B cell (primary cell): ENCODE results near the gene MTF2. TPM values are rescaled to one million over a fixed set of nuclear protein-coding genes. Genes with fewer than 3 reads are reported as not detected.

Experiments used
- ATAC-seq: fragments of 200-7000 bp; cut with Tn5 transposase; one replicate; pipeline ENCODE4 v1.10.0; 2021; ENCODE audit warnings: low read depth, mild to moderate bottlenecking, moderate number of reproducible peaks, moderate library complexity
- CTCF ChIA-PET: fragments of 350-600 bp; sonication (Branson Sonifier 250); formaldehyde crosslinking; loops from one replicate; lab custom pipeline; 2021; ENCODE audit warnings: antibody characterized with exemption, inconsistent platforms; lab: Charles Lee
- POLR2A ChIA-PET: fragments of 350-600 bp; sonication (Branson Sonifier 250); formaldehyde crosslinking; loops from one replicate; lab custom pipeline; 2021; ENCODE audit warnings: antibody characterized with exemption; lab: Charles Lee
- DNase-seq: peaks from one replicate; pipeline ENCODE4 v3.0.0; 2013
- H2AFZ ChIP-seq: 2 replicates; pipeline ENCODE4 v1.6.1; 2012; ENCODE audit warnings: mild to moderate bottlenecking, low read depth, low read length; ENCODE audit not compliant: insufficient read depth, poor library complexity, severe bottlenecking
- H3K27ac ChIP-seq, 2 donors: 1 replicate in 1 of 2; 2 replicates in 1 of 2; pipeline ENCODE4 v1.5.1; 2012 to 2013; ENCODE audit warnings: low read length in 2 of 2, mild to moderate bottlenecking in 2 of 2, moderate library complexity in 1 of 2
- H3K27me3 ChIP-seq, 4 experiments: fragments of 200-600 bp in 1 of 4; sonication (generic) in 1 of 4; replicated peaks in 1 of 4; 1 replicate in 2 of 4; 2 replicates in 2 of 4; pipeline versions ENCODE4 v1.6.1 to v1.7.0; 2013 to 2016; ENCODE audit warnings: low read length in 3 of 4, mild to moderate bottlenecking in 2 of 4, mixed read lengths in 1 of 4, moderate library complexity in 1 of 4; ENCODE audit not compliant: insufficient read depth in 4 of 4, control insufficient read depth in 3 of 4; ENCODE audit errors: control extremely low read depth in 1 of 4
- H3K36me3 ChIP-seq, 2 experiments: replicated peaks in 1 of 2; 1 replicate in 1 of 2; 2 replicates in 1 of 2; pipeline versions ENCODE4 v1.6.1 to v1.7.1; 2013; ENCODE audit warnings: low read length in 1 of 2; ENCODE audit not compliant: insufficient read depth in 2 of 2, control insufficient read depth in 1 of 2; ENCODE audit errors: control extremely low read depth in 1 of 2, extremely low read depth in 1 of 2
- H3K4me1 ChIP-seq, 2 donors: fragments of 200-600 bp in 1 of 2; sonication (generic) in 1 of 2; 1 replicate in 1 of 2; 2 replicates in 1 of 2; pipeline versions ENCODE4 v1.5.1 to v1.6.1; 2013 to 2017; ENCODE audit warnings: low read length in 2 of 2; ENCODE audit not compliant: control insufficient read depth in 2 of 2, insufficient read depth in 2 of 2
- H3K4me2 ChIP-seq: replicated peaks from 2 replicates; pipeline ENCODE3; 2012; ENCODE audit warnings: mild to moderate bottlenecking, low read depth, low read length; ENCODE audit not compliant: poor library complexity, severe bottlenecking
- H3K4me3 ChIP-seq, 5 experiments: fragments of 200-600 bp in 1 of 5; sonication (generic) in 1 of 5; 1 replicate in 3 of 5; 2 replicates in 2 of 5; pipeline versions ENCODE4 v1.5.1 to v1.7.0; 2011 to 2016; ENCODE audit warnings: low read length in 4 of 5, mild to moderate bottlenecking in 4 of 5, low read depth in 2 of 5, control low read depth in 1 of 5, moderate library complexity in 1 of 5; ENCODE audit not compliant: insufficient read depth in 1 of 5; ENCODE audit errors: control extremely low read depth in 1 of 5, extremely low read depth in 1 of 5
- H3K79me2 ChIP-seq: fragments of 200-600 bp; sonication (generic); one replicate; pipeline ENCODE4 v1.6.0; 2016; ENCODE audit warnings: low read length; ENCODE audit not compliant: control insufficient read depth, insufficient read depth
- H3K9ac ChIP-seq: fragments of 200-600 bp; sonication (generic); 2 replicates; pipeline ENCODE4 v1.6.1; 2017; ENCODE audit warnings: mild to moderate bottlenecking, low read length, moderate library complexity
- H3K9me3 ChIP-seq, 3 donors: one replicate each; pipeline versions ENCODE4 v1.6.1 to v1.7.1; 2013; ENCODE audit warnings: low read length in 2 of 3; ENCODE audit not compliant: control insufficient read depth in 2 of 3, insufficient read depth in 1 of 3; ENCODE audit errors: control extremely low read depth in 1 of 3
- H4K20me1 ChIP-seq: 2 replicates; pipeline ENCODE4 v1.6.0; 2012; ENCODE audit warnings: mild to moderate bottlenecking, low read length; ENCODE audit not compliant: insufficient read depth, control insufficient read depth, poor library complexity, severe bottlenecking
- H3K27ac Mint-ChIP-seq: one replicate; pipeline ENCODE4 v1.8.0; 2021; ENCODE audit warnings: mixed read lengths
- H3K27me3 Mint-ChIP-seq: one replicate; pipeline ENCODE4 v1.8.0; 2021; ENCODE audit warnings: mixed read lengths
- H3K4me1 Mint-ChIP-seq: one replicate; pipeline ENCODE4 v1.8.0; 2021; ENCODE audit warnings: mixed read lengths
- H3K4me3 Mint-ChIP-seq: one replicate; pipeline ENCODE4 v1.8.0; 2021; ENCODE audit warnings: mixed read lengths
- H3K9me3 Mint-ChIP-seq: one replicate; pipeline ENCODE4 v1.8.0; 2022; ENCODE audit warnings: mixed read lengths; ENCODE audit not compliant: insufficient read depth
- CTCF ChIP-seq: fragments of 200-600 bp; IDR thresholded peaks from one replicate; pipeline ENCODE4 v1.8.0; 2022; ENCODE audit warnings: antibody characterized with exemption, mild to moderate bottlenecking
- EZH2 ChIP-seq: IDR thresholded peaks from 2 replicates; pipeline ENCODE4 v1.6.1; 2012; ENCODE audit warnings: borderline replicate concordance, low read depth, mild to moderate bottlenecking, moderate library complexity, low read length; ENCODE audit not compliant: insufficient read depth, poor library complexity, severe bottlenecking
- WGBS: methylation state at CpG from one replicate; pipeline ENCODE4 v1.1.5; 2013; ENCODE audit warnings: missing lambda C conversion rate; ENCODE audit not compliant: insufficient coverage; 5-methylcytosine and 5-hydroxymethylcytosine counted together
- intact Hi-C: fragments of 100-400 bp; cut with micrococcal nuclease; formaldehyde crosslinking; loops from one replicate; pipeline ENCODE4 v1.10.0; 2022
- polyA plus RNA-seq: library from polyadenylated mRNA; depleted of rRNA; stranded (reverse); fragments of >200 nt; gene quantifications from 2 replicates; pipeline ENCODE4 v1.2.3, GENCODE V29; 2012
- total RNA-seq, 2 donors: library from RNA; stranded (reverse); fragments of 120-200 nt in 1 of 2; gene quantifications; 1 replicate in 1 of 2; 2 replicates in 1 of 2; pipeline versions ENCODE4 v1.2.3 to v1.2.4, GENCODE V29; 2013 to 2022

Gene MTF2
- total and polyA plus RNA-seq, 2 donors (not counting 1 experiment from before 2014, with no cell fraction given), result 19.5 to 68.6 TPM

GRCh38 chr1:93155335-93155734, 76.3 kb downstream of the MTF2 start:
- Histone ChIP-seq H2AFZ (no peak overlapping the region), H3K4me3 (no peak overlapping the region), H3K9me3 (no peaks in the 10 kb centered on the region), H3K27ac (peak overlapping the region in 1 of 2 donors; percentile 52), H3K27me3 (no peaks in the 10 kb centered on the region), H3K79me2 (peaks cover 3% of the 10 kb centered on the region), H3K4me2 (no peak overlapping the region), H3K9ac (no peak overlapping the region), H4K20me1 (peaks cover 14% of the 10 kb centered on the region), H3K4me1 (no peaks in the 10 kb centered on the region), H3K36me3 (peaks cover 18 to 74% of the 10 kb centered on the region in 2 experiments)
- Mint-ChIP-seq H3K4me1 (peaks cover 1% of the 10 kb centered on the region), H3K27ac (no peak overlapping the region), H3K4me3 (no peak overlapping the region), H3K9me3 (no peaks in the 10 kb centered on the region), H3K27me3 (no peaks in the 10 kb centered on the region)
- POLR2A ChIA-PET, result interaction anchor here (0.6 kb wide), 2 partner anchors 8 to 310 kb away, joined by 3 to 4 read pairs; no protein-coding TSS in a partner anchor
- no CpG with 5 or more reads among the region's 3 CpGs for WGBS
- TF ChIP-seq CTCF (no peak), EZH2 (no peak)
- DNase-seq, result no peak
- no peak for ATAC-seq
- CTCF ChIA-PET, result interaction anchor here (1.4 kb wide), 1 partner anchor 149 kb away, joined by 4 read pairs; no protein-coding TSS in a partner anchor
- intact Hi-C loops, result no loop called here

DNA sequence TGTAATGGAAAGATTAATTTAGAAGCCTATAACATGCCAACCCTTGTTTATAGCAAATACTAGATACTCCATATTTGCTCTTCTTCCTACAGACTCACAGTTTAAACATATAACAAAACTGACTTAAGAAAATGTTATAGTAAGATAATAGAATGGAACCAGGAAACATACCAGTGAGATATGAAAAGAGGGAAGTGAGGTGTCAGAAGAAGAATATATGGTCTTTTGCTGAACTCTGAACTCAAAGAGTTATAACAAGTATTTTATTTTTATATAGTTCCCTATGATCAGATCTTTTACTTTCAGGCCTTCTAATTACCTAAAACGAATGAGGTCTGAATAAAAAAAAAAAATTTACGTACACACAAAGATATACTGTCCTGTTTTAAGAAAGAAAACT, 80.3 kb downstream of the MTF2 start:
- no peak for ATAC-seq

More for the DNA sequence above, 80.3 kb downstream of the MTF2 start:
- peaks cover 40% of the 10 kb centered on the region for H4K20me1 ChIP-seq
- H3K9me3 Mint-ChIP-seq, result no peaks in the 10 kb centered on the region
- intact Hi-C loops, result no loop called here
- H3K79me2 ChIP-seq, result peaks cover 31% of the 10 kb centered on the region
- H3K4me1 ChIP-seq, result no peaks in the 10 kb centered on the region
- TF ChIP-seq EZH2, result no peak
- no peak for TF ChIP-seq CTCF
- no peaks in the 10 kb centered on the region for H3K9me3 ChIP-seq
- no peaks in the 10 kb centered on the region for H3K27me3 ChIP-seq
- no peaks in the 10 kb centered on the region for H3K27me3 Mint-ChIP-seq
- no peak overlapping the region for H3K27ac ChIP-seq
- H3K4me3 ChIP-seq, result no peak overlapping the region
- H3K36me3 ChIP-seq, result peaks cover 13 to 46% of the 10 kb centered on the region in 2 experiments
- H3K4me1 Mint-ChIP-seq, result peaks cover 10% of the 10 kb centered on the region
- peak overlapping the region; percentile 37 for H3K27ac Mint-ChIP-seq
- H2AFZ ChIP-seq, result no peak overlapping the region
- no peak overlapping the region for H3K4me3 Mint-ChIP-seq
- H3K4me2 ChIP-seq, result no peak overlapping the region
- ChIA-PET POLR2A (no interaction called here), CTCF (no interaction called here)
- no peak overlapping the region for H3K9ac ChIP-seq
- no peak for DNase-seq
- no CpG with 5 or more reads among the region's 2 CpGs for WGBS
